Heart right ventricle (tissue), 16 donors: ENCODE data around the gene PARG. TPM values are rescaled to one million over a fixed set of nuclear protein-coding genes. Genes with fewer than 3 reads are reported as not detected.

Source experiments
- ATAC-seq, 8 donors: fragments of 200-7000 bp; cut with Tn5 transposase; one replicate each; pipeline ENCODE4 v1.9.1; 2020; ENCODE audit warnings: mild to moderate bottlenecking in 8 of 8, moderate library complexity in 8 of 8, moderate number of reproducible peaks in 1 of 8
- DNase-seq, 2 donors: peaks; one replicate each; pipeline ENCODE4 v3.0.0-alpha.2; 2020
- H3K27ac ChIP-seq, 10 donors: fragments of 200-600 bp; sonication (generic) in 2 of 10; one replicate each; pipeline versions ENCODE4 v1.5.0 to v1.8.0; 2020 to 2022; ENCODE audit warnings: mild to moderate bottlenecking in 3 of 10
- H3K27me3 ChIP-seq, 7 donors: fragments of 200-600 bp; one replicate each; pipeline ENCODE4 v1.8.0; 2021 to 2022; ENCODE audit warnings: mild to moderate bottlenecking in 2 of 7
- H3K36me3 ChIP-seq, 9 donors: fragments of 200-600 bp; sonication (generic) in 1 of 9; one replicate each; pipeline versions ENCODE4 v1.5.0 to v1.8.0; 2020 to 2022; ENCODE audit warnings: mild to moderate bottlenecking in 2 of 9
- H3K4me1 ChIP-seq, 9 donors: fragments of 200-600 bp; sonication (generic) in 1 of 9; one replicate each; pipeline versions ENCODE4 v1.5.0 to v1.8.0; 2020 to 2022; ENCODE audit warnings: mild to moderate bottlenecking in 4 of 9
- H3K4me3 ChIP-seq, 10 donors: fragments of 200-600 bp; sonication (generic) in 2 of 10; one replicate each; pipeline versions ENCODE4 v1.5.0 to v1.8.0; 2020 to 2022; ENCODE audit warnings: mild to moderate bottlenecking in 7 of 10, moderate library complexity in 2 of 10
- H3K9me3 ChIP-seq, 11 donors: fragments of 200-600 bp in 10 of 11; sonication (generic) in 2 of 11; one replicate each; pipeline versions ENCODE4 v1.5.0 to v1.8.0; 2013 to 2022; ENCODE audit warnings: mild to moderate bottlenecking in 2 of 11, control low read depth in 1 of 11, moderate library complexity in 1 of 11
- CTCF ChIP-seq, 9 donors: fragments of 200-600 bp; sonication (generic) in 2 of 9; IDR thresholded peaks; one replicate each; pipeline versions ENCODE4 v1.5.0 to v1.8.0; 2021 to 2022; ENCODE audit warnings: antibody characterized with exemption in 9 of 9, mild to moderate bottlenecking in 5 of 9, moderate library complexity in 1 of 9
- WGBS, 2 donors: extraction: QIAGEN DNeasy Blood & Tissue Kit; methylation state at CpG; one replicate each; pipeline ENCODE4 v1.1.7; 2013; ENCODE audit warnings: inconsistent platforms in 1 of 2; 5-methylcytosine and 5-hydroxymethylcytosine counted together
- intact Hi-C, 10 donors: fragments of 100-400 bp; cut with DNase I; formaldehyde crosslinking; loops; one replicate each; pipeline versions ENCODE4 v1.11.1 to v1.14.2; 2022
- polyA plus RNA-seq, 2 donors: library from polyadenylated mRNA; stranded (reverse); fragments of 200-250 nt; gene quantifications; one replicate each; pipeline ENCODE4 v1.2.3, GENCODE V29; 2013
- total RNA-seq, 10 donors: library from RNA; stranded (reverse); fragmentation: NEBNext Ultra II Directional in 3 of 10; extraction: Animal tissue kit (Norgen Biotek cat#: 25700) in 3 of 10; gene quantifications; one replicate each; pipeline versions ENCODE4 v1.2.1 to v1.2.4, GENCODE V29; 2021 to 2023
- donor health status: Arrhythmogenic right ventricular cardiomyopathy.
- donor health status: ischemic (EF 13 %, LVEDD 7.1; RV severe dilation, severe dysfunction).
- donor health status: healthy with polysubstance abuse.
- donor health status: DM: no; HTN: yes; CAD: no.
- donor health status: DM: no; HTN: no; CAD: no.
- donor health status: ischemic (EF 25% LVEDD 6.9; RV normal size, moderate dysfunction).
- donor health status: ischemic (EF 25% LVEDD 5.7; RV mildly dilated, moderate dysfunction).
- donor health status: healthy.
- donor health status: DM: yes; HTN: yes; CAD: no.
- donor health status: Ischemic cardiomyopathy.
- donor health status: ischemic (EF 35%, LVEDD 5.7; RV mildly dilated, moderate dysfunction).
- donor health status: nonischemic (EF 11% LVEDD 7.7; RV severe dilation, severe dysfunction).
- donor health status: DM: yes; HTN: yes; CAD: no.
- donor health status: PGD.
- donor health status: ischemic (EF 29% LVEDD 5.4; RV normal size, mild dysfunction).
- donor health status: nonischemic (EF 23%, LVEDD 6.1; RV moderate dilation, normal function).

The PARG gene
- total and polyA plus RNA-seq, 12 donors, result 4.3 to 35.8 (median 27.6) TPM

- TF ChIP-seq CTCF (IDR thresholded peaks at IDR 0.05), result no peak
- ATAC-seq (no peak), DNase-seq (no peak)
- peaks cover 0 to 12% (median 5%) of the 10 kb centered on the region in 11 donors for H3K9me3 ChIP-seq
- H3K36me3 ChIP-seq, result no peaks in the 10 kb centered on the region
- peak overlapping the region in 1 of 10 donors; percentile 3 for H3K4me3 ChIP-seq
- H3K27me3 ChIP-seq, result peaks cover 20 to 94% (median 74%) of the 10 kb centered on the region in 7 donors
- intact Hi-C loops, result no loop called here
- H3K4me1 ChIP-seq, result peaks cover 0 to 5% (median 0%) of the 10 kb centered on the region in 9 donors
- 3 to 5% methylated on average over 38 of the region's 38 CpGs for WGBS, 2 donors
- H3K27ac ChIP-seq, result no peak overlapping the region
Measured at GRCh38 chr10:49768329-49768728, 173.5 kb downstream of the PARG start.

Other genes with a start within 250 kb of the PARG start
- 10 to 100 TPM in 2 of 10 donors, 1 to 10 TPM in 4, under 1 TPM in 4; 0.82 to 11.4 (median 3.9) TPM for gene OGDHL, start 179.7 kb downstream of the PARG start, total RNA-seq
- gene OGDHL, start 179.7 kb downstream of the PARG start, polyA plus RNA-seq, result 1 to 10 TPM in 1 of 2 donors, under 1 TPM in 1; 0.07 to 1.8 TPM
- gene TIMM23B, start within 50 bp of the PARG start, total RNA-seq, result 10 to 100 TPM; 13.9 to 22.6 (median 19.4) TPM
- gene TIMM23B, start within 50 bp of the PARG start, polyA plus RNA-seq, result 10 to 100 TPM in 1 of 2 donors, 1 to 10 TPM in 1; 7.6 to 13.2 TPM
- 1 to 10 TPM; 2.2 to 4.9 (median 3.7) TPM for gene AGAP6, start 46.4 kb upstream of the PARG start, total RNA-seq
- gene AGAP6, start 46.4 kb upstream of the PARG start, polyA plus RNA-seq, result 10 to 100 TPM in 1 of 2 donors, 1 to 10 TPM in 1; 4.6 to 26.3 TPM
- 10 to 100 TPM; 21.0 to 55.0 (median 31.8) TPM for gene WASHC2A, start 125.9 kb upstream of the PARG start, total RNA-seq
- gene WASHC2A, start 125.9 kb upstream of the PARG start, polyA plus RNA-seq, result 10 to 100 TPM; 12.7 to 15.8 TPM